ENCODE measurements around the gene IFNA1.

IFNA1 gene

GRCh38 chr9:21404146-21404545 lies 36.1 kb upstream of the IFNA1 start:
- DNase-seq, result no peak
- H3K27ac ChIP-seq (ENCODE audit: low read length), result no peak overlapping the region
- no peaks in the 10 kb centered on the region for H3F3A ChIP-seq (ENCODE audit: insufficient read depth, low read length)
- no peak overlapping the region for H2AFZ ChIP-seq (ENCODE audit: low read length)
- H3K9me2 ChIP-seq (replicated peaks; ENCODE audit: insufficient read depth, low read length), result no peaks in the 10 kb centered on the region
- no peaks in the 10 kb centered on the region for H3K9me3 ChIP-seq (replicated peaks; ENCODE audit: insufficient read depth, low read length)
- H3K4me1 ChIP-seq (ENCODE audit: low read length), result no peaks in the 10 kb centered on the region
- TF ChIP-seq EZH2phosphoT487 (IDR thresholded peaks at IDR 0.05; ENCODE audit: low read length) (no peak), EZH2 (optimal IDR thresholded peaks at IDR 0.05; ENCODE audit: low read depth, low read length) (no peak)
- TF ChIP-seq, protein P1, sequence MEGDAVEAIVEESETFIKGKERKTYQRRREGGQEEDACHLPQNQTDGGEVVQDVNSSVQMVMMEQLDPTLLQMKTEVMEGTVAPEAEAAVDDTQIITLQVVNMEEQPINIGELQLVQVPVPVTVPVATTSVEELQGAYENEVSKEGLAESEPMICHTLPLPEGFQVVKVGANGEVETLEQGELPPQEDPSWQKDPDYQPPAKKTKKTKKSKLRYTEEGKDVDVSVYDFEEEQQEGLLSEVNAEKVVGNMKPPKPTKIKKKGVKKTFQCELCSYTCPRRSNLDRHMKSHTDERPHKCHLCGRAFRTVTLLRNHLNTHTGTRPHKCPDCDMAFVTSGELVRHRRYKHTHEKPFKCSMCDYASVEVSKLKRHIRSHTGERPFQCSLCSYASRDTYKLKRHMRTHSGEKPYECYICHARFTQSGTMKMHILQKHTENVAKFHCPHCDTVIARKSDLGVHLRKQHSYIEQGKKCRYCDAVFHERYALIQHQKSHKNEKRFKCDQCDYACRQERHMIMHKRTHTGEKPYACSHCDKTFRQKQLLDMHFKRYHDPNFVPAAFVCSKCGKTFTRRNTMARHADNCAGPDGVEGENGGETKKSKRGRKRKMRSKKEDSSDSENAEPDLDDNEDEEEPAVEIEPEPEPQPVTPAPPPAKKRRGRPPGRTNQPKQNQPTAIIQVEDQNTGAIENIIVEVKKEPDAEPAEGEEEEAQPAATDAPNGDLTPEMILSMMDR (IDR thresholded peaks at IDR 0.05; ENCODE audit: low read length), result no peak
- no peaks in the 10 kb centered on the region for H3K79me2 ChIP-seq (ENCODE audit: low read length)
- H4K20me1 ChIP-seq (ENCODE audit: insufficient read depth, low read length), result no peaks in the 10 kb centered on the region
- no peak overlapping the region for H3K4me3 ChIP-seq (ENCODE audit: low read length)
- H3K4me2 ChIP-seq (ENCODE audit: low read depth, low read length), result no peak overlapping the region
- H3K36me3 ChIP-seq (replicated peaks; ENCODE audit: insufficient read depth, low read length), result no peaks in the 10 kb centered on the region
- no peaks in the 10 kb centered on the region for H3K27me3 ChIP-seq (replicated peaks; ENCODE audit: insufficient read depth, low read length)
- no peak overlapping the region for H3K9ac ChIP-seq (ENCODE audit: low read length)

- no peak within 1 kb of the TSS for H3K4me2 ChIP-seq (ENCODE audit: low read depth, low read length)
- H3F3A ChIP-seq (ENCODE audit: insufficient read depth, low read length), result no peaks in the 10 kb centered on the region
- no peaks in the 10 kb centered on the region for H3K9me2 ChIP-seq (replicated peaks; ENCODE audit: insufficient read depth, low read length)
- H2AFZ ChIP-seq (ENCODE audit: low read length), result no peak within 1 kb of the TSS
- H3K79me2 ChIP-seq (ENCODE audit: low read length), result no peaks in the 10 kb centered on the region
- H3K27me3 ChIP-seq (replicated peaks; ENCODE audit: insufficient read depth, low read length), result no peaks in the 10 kb centered on the region
- no peaks in the 10 kb centered on the region for H4K20me1 ChIP-seq (ENCODE audit: insufficient read depth, low read length)
- H3K9ac ChIP-seq (ENCODE audit: low read length), result no peak within 1 kb of the TSS
- H3K27ac ChIP-seq (ENCODE audit: low read length), result no peak within 1 kb of the TSS
- no peaks in the 10 kb centered on the region for H3K9me3 ChIP-seq (replicated peaks; ENCODE audit: insufficient read depth, low read length)
- DNase-seq, result no peak
- no peaks in the 10 kb centered on the region for H3K4me1 ChIP-seq (ENCODE audit: low read length)
- no peak within 1 kb of the TSS for H3K4me3 ChIP-seq (ENCODE audit: low read length)
- no peak for TF ChIP-seq EZH2 (optimal IDR thresholded peaks at IDR 0.05; ENCODE audit: low read depth, low read length)
- TF ChIP-seq, protein P1 (IDR thresholded peaks at IDR 0.05; ENCODE audit: low read length), result no peak
- H3K36me3 ChIP-seq (replicated peaks; ENCODE audit: insufficient read depth, low read length), result no peaks in the 10 kb centered on the region
These were observed 31.4 kb upstream of the IFNA1 start, which contains the start of gene IFNA8 for GRCh38 chr9:21408817-21409216. IFNA8 (plus strand) TSS chr9:21409117; CDS start chr9:21409177, 60 bp downstream.

DNA sequence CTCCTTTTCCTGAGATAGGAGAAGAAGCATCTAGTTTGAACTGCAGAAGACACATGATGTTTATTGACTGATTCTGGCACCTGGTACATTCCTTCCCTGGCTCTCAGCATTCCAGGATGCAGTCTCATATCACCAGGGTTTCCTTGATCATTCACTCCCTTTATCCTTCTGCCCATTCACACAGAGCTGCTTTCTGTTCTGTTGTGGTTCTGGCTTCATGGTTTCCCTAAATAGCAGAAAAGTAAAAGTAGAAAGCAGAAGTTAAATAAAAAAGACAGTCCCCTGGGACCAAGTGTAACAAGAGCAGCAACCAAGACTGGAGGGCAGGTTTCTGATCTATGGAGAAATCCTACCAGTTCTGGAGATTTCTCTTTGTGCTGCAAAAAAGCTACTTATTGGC lies 28.1 kb upstream of the IFNA1 start:
- Histone ChIP-seq H3K79me2 (ENCODE audit: low read length) (no peaks in the 10 kb centered on the region), H3K36me3 (replicated peaks; ENCODE audit: insufficient read depth, low read length) (no peaks in the 10 kb centered on the region), H2AFZ (ENCODE audit: low read length) (no peak overlapping the region), H4K20me1 (ENCODE audit: insufficient read depth, low read length) (no peaks in the 10 kb centered on the region), H3K27me3 (replicated peaks; ENCODE audit: insufficient read depth, low read length) (no peaks in the 10 kb centered on the region), H3K4me1 (ENCODE audit: low read length) (no peaks in the 10 kb centered on the region), H3K4me2 (ENCODE audit: low read depth, low read length) (no peak overlapping the region), H3F3A (ENCODE audit: insufficient read depth, low read length) (no peaks in the 10 kb centered on the region), H3K9ac (ENCODE audit: low read length) (no peak overlapping the region), H3K9me3 (replicated peaks; ENCODE audit: insufficient read depth, low read length) (no peaks in the 10 kb centered on the region), H3K4me3 (ENCODE audit: low read length) (no peak overlapping the region), H3K9me2 (replicated peaks; ENCODE audit: insufficient read depth, low read length) (no peaks in the 10 kb centered on the region), H3K27ac (ENCODE audit: low read length) (no peak overlapping the region)
- no peak for DNase-seq
- TF ChIP-seq EZH2phosphoT487 (IDR thresholded peaks at IDR 0.05; ENCODE audit: low read length), result no peak
- TF ChIP-seq EZH2 (optimal IDR thresholded peaks at IDR 0.05; ENCODE audit: low read depth, low read length), result no peak
- TF ChIP-seq, protein P1 (IDR thresholded peaks at IDR 0.05; ENCODE audit: low read length), result no peak
